ENCODE data around the gene IFIH1. TPM values are rescaled to one million over a fixed set of nuclear protein-coding genes. Genes with fewer than 3 reads are reported as not detected.

Gene IFIH1
- polyA plus RNA-seq, 1 experiment, result 2.2 TPM

DNA sequence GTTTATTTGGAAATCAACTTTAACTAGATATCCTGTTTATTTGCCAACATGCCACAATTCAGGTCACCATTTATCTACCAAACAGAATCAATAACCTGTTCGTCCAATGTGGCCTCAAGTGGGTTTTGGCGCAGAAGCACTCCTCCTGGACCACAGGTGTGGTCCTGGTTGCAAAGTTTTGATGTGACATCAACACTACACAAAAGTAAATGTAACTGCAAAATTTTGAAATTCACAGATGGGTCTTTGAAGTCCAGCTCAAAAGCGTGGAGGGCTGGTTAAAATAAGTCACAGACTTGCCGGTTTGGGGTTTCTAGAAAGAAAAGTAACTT, 25.0 kb upstream of the IFIH1 start:
- ChIA-PET POLR2A (no interaction called here), CTCF (interaction anchor here (1.8 kb wide), 1 partner anchor 9 kb away, joined by 5 read pairs; no protein-coding TSS in a partner anchor)
- no peak for DNase-seq (ENCODE audit: low read depth, low spot score)
- Histone ChIP-seq H3K4me3 (ENCODE audit: low read depth, low read length) (peak overlapping the region; percentile 82), H3K27ac (ENCODE audit: low read depth, low read length) (no peak overlapping the region), H3K9me3 (ENCODE audit: control insufficient read depth, insufficient read depth, low read length) (peaks cover 5% of the 10 kb centered on the region; the same call in 1 of the 2 replicates), H3K27me3 (ENCODE audit: control insufficient read depth, insufficient read depth, low read length) (no peaks in the 10 kb centered on the region)
- no peak for TF ChIP-seq CTCF (IDR thresholded peaks at IDR 0.05; ENCODE audit: low read depth, low read length)

GRCh38 chr2:162342841-162343240, 24.4 kb upstream of the IFIH1 start:
- CTCF ChIA-PET, result interaction anchor here (1.8 kb wide), 1 partner anchor 8 kb away, joined by 5 read pairs; no protein-coding TSS in a partner anchor
- Histone ChIP-seq H3K27me3 (ENCODE audit: control insufficient read depth, insufficient read depth, low read length) (no peaks in the 10 kb centered on the region), H3K4me3 (ENCODE audit: low read depth, low read length) (no peak overlapping the region), H3K27ac (ENCODE audit: low read depth, low read length) (no peak overlapping the region), H3K9me3 (ENCODE audit: control insufficient read depth, insufficient read depth, low read length) (peaks cover 5% of the 10 kb centered on the region; the same call in 1 of the 2 replicates)
- no peak for DNase-seq (ENCODE audit: low read depth, low spot score)
- POLR2A ChIA-PET, result no interaction called here
- TF ChIP-seq CTCF (IDR thresholded peaks at IDR 0.05; ENCODE audit: low read depth, low read length), result no peak

- DNase-seq (ENCODE audit: low read depth, low spot score), result no peak
Measured at GRCh38 chr2:162342321-162342720, 23.8 kb upstream of the IFIH1 start.

DNA sequence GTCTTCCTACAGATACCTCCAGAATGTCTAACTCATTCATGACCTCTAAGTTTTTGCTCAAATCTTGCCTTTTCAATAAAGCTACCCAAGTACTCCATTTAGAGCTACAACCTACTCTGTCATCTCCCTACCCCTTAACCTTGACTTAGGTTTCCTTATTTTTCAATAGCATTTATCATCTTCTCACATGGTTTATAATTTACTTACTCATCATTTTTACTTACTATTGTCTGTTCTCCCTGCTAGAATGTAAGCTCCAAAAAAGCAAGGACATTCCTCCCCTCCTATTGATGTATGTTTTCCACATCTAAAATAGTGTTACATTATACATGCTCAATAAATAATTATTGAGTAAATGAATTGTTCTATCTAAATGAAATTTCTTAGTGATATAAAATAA, 22.3 kb upstream of the IFIH1 start:
- Histone ChIP-seq H3K4me3 (ENCODE audit: low read depth, low read length) (no peak overlapping the region), H3K27me3 (ENCODE audit: control insufficient read depth, insufficient read depth, low read length) (no peaks in the 10 kb centered on the region), H3K9me3 (ENCODE audit: control insufficient read depth, insufficient read depth, low read length) (peaks cover 5% of the 10 kb centered on the region; the same call in 1 of the 2 replicates), H3K27ac (ENCODE audit: low read depth, low read length) (no peak overlapping the region)
- ChIA-PET POLR2A (no interaction called here), CTCF (interaction anchor here (1.0 kb wide), 1 partner anchor 14 kb away, joined by 3 read pairs; no protein-coding TSS in a partner anchor)
- DNase-seq (ENCODE audit: low read depth, low spot score), result no peak
- TF ChIP-seq CTCF (IDR thresholded peaks at IDR 0.05; ENCODE audit: low read depth, low read length), result no peak

More at GRCh38 chr2:162342321-162342720, 23.8 kb upstream of the IFIH1 start:
- TF ChIP-seq CTCF (IDR thresholded peaks at IDR 0.05; ENCODE audit: low read depth, low read length), result no peak
- Histone ChIP-seq H3K27me3 (ENCODE audit: control insufficient read depth, insufficient read depth, low read length) (no peaks in the 10 kb centered on the region), H3K27ac (ENCODE audit: low read depth, low read length) (no peak overlapping the region), H3K9me3 (ENCODE audit: control insufficient read depth, insufficient read depth, low read length) (peaks cover 5% of the 10 kb centered on the region; the same call in 1 of the 2 replicates), H3K4me3 (ENCODE audit: low read depth, low read length) (no peak overlapping the region)
- ChIA-PET CTCF (no interaction called here), POLR2A (no interaction called here)

DNA sequence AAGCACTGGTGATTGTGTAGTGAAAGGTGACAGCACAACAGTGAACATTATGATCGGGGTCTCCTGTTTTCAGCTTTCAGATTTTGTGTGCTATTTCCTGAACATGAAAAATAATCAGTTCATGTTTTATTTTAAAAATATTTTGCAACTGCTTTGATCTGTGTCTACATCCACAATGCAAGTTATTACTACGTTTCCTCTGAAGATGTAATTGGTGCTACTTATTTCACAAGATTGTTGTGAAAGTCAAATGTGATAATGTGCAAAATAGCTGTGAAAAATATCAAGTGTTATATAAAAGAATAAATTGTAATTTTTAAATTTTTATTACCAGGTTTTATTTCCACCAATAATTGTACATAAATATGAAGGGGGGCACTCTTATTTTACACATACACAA, 19.4 kb upstream of the IFIH1 start:
- H3K27me3 ChIP-seq (ENCODE audit: control insufficient read depth, insufficient read depth, low read length), result no peaks in the 10 kb centered on the region
- ChIA-PET POLR2A (no interaction called here), CTCF (interaction anchor here (1.3 to 2.0 kb wide), 2 partner anchors 9 to 11 kb away, joined by 3 to 9 read pairs; no protein-coding TSS in a partner anchor)
- no peak overlapping the region for H3K4me3 ChIP-seq (ENCODE audit: low read depth, low read length)
- no peaks in the 10 kb centered on the region for H3K9me3 ChIP-seq (ENCODE audit: control insufficient read depth, insufficient read depth, low read length)
- H3K27ac ChIP-seq (ENCODE audit: low read depth, low read length), result no peak overlapping the region
- no peak for DNase-seq (ENCODE audit: low read depth, low spot score)
- TF ChIP-seq CTCF (IDR thresholded peaks at IDR 0.05; ENCODE audit: low read depth, low read length), result no peak
